Body of pancreas (tissue), 4 donors: Measurements from ENCODE around the gene ANKLE1. TPM values are rescaled to one million over a fixed set of nuclear protein-coding genes. Genes with fewer than 3 reads are reported as not detected.
"Not testable (repeated sequence)": the region's sequence is repeated elsewhere in the genome, so short reads cannot be mapped to it uniquely, and the experiment has no call there.

Experiments
- ATAC-seq: fragments of 150-250 bp; one replicate; pipeline ENCODE4 v1.9.1; 2016
- DNase-seq, 4 donors: peaks; one replicate each; pipeline ENCODE4 v3.0.0-alpha.2; 2019
- H3K27ac ChIP-seq, 4 donors: fragments of 200-600 bp; sonication (generic); 1 replicate in 3 of 4; 2 replicates in 1 of 4; pipeline versions ENCODE4 v1.5.1 to v1.6.1; 2016 to 2019; ENCODE audit warnings: mild to moderate bottlenecking in 1 of 4, mixed read lengths in 1 of 4, moderate library complexity in 1 of 4
- H3K27me3 ChIP-seq, 2 donors: fragments of 200-600 bp; sonication (generic); one replicate each; pipeline ENCODE4 v1.6.0; 2016; ENCODE audit warnings: mild to moderate bottlenecking in 1 of 2
- H3K36me3 ChIP-seq, 2 donors: fragments of 200-600 bp; sonication (generic); replicated peaks in 1 of 2; 2 replicates each; pipeline ENCODE4 v1.5.1; 2016; ENCODE audit warnings: low read depth in 2 of 2; ENCODE audit not compliant: insufficient read depth in 1 of 2
- H3K4me1 ChIP-seq: fragments of 200-600 bp; sonication (generic); one replicate; pipeline ENCODE4 v1.6.0; 2016
- H3K4me3 ChIP-seq, 2 donors: fragments of 200-600 bp; sonication (generic); 1 replicate in 1 of 2; 2 replicates in 1 of 2; pipeline ENCODE4 v1.5.1; 2016 to 2019
- H3K9me3 ChIP-seq, 3 donors: fragments of 200-600 bp; sonication (generic); 1 replicate in 2 of 3; 2 replicates in 1 of 3; pipeline ENCODE4 v1.5.1; 2016
- CTCF ChIP-seq, 7 experiments: fragments of 450-650 bp in 4 of 7; fragments of 200-600 bp in 3 of 7; sonication (generic) in 3 of 7; IDR thresholded peaks; one replicate each; pipeline ENCODE4 v1.5.1; 2016 to 2019; ENCODE audit warnings: antibody characterized with exemption in 7 of 7
- POLR2A ChIP-seq, 3 donors: fragments of 450-650 bp; IDR thresholded peaks; one replicate each; pipeline ENCODE4 v1.6.1; 2016; ENCODE audit warnings: antibody characterized with exemption in 3 of 3, mild to moderate bottlenecking in 2 of 3
- WGBS, 2 donors: methylation state at CpG; one replicate each; pipeline ENCODE4 v1.1.5; 2017; 5-methylcytosine and 5-hydroxymethylcytosine counted together
- intact Hi-C: fragments of 100-400 bp; cut with DNase I; formaldehyde crosslinking; loops from one replicate; pipeline ENCODE4 v1.15.1; 2023
- total RNA-seq, 2 donors: library from RNA; depleted of rRNA; stranded (reverse); fragments of >200 nt; gene quantifications; one replicate each; pipeline ENCODE4 v1.1.0, GENCODE V29; 2016

Gene ANKLE1
- total RNA-seq, 2 donors from 2014 or later = 0.33 TPM; not detected in 1

DNA sequence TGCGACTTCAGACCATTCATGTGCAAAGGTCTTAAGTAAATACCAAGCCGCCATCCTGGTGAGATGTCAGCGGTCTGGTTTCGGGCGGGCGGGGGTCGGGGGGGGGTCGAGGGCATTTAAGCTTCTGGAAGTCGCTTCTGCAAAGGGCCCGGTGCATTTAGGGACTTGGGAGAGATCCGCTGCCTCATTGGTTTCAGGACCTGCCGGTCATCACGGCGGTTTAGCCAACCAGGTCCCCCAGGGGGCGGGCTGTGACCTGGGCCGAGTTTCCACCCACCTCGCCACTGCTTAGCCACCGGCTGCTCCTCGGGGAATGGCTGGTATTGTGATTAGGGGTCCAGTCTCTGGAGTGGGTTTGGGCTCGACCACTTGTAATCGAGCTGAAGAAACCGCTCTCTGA lies 7.8 kb downstream of the ANKLE1 start:
- TF ChIP-seq POLR2A (IDR thresholded peaks at IDR 0.05) (no peak), CTCF (IDR thresholded peaks at IDR 0.05) (no peak)
- intact Hi-C loops = no loop called here

GRCh38 chr19:17292301-17293074 lies 10.8 kb downstream of the ANKLE1 start:
- Histone ChIP-seq H3K36me3 (no peaks in the 10 kb centered on the region), H3K4me1 (no peaks in the 10 kb centered on the region), H3K27me3 (no peaks in the 10 kb centered on the region), H3K27ac (peak overlapping the region in 2 of 4 donors; percentile 59 to 61), H3K9me3 (no peaks in the 10 kb centered on the region), H3K4me3 (peak overlapping the region in 1 of 2 donors; percentile 17)
- TF ChIP-seq POLR2A (IDR thresholded peaks at IDR 0.05) = peak in 1 of 3 donors; percentile 23
- peak; percentile 12 to 61 (median 38) for TF ChIP-seq CTCF (IDR thresholded peaks at IDR 0.05)
- DNase-seq (peak in 3 of 4 donors; percentile 51 to 63 (median 57)), ATAC-seq (peak; percentile 66)
- intact Hi-C loops = no loop called here
- 21 to 87% methylated on average over 8 to 29 of the region's 46 CpGs for WGBS, 2 donors

More for the DNA sequence above, 7.8 kb downstream of the ANKLE1 start:
- no peaks in the 10 kb centered on the region for H3K9me3 ChIP-seq
- WGBS, 2 donors = 17 to 25% methylated on average over 13 to 22 of the region's 22 CpGs
- no peak for ATAC-seq
- DNase-seq = peak; percentile 53 to 72 (median 67)
- H3K27me3 ChIP-seq = no peaks in the 10 kb centered on the region
- no peaks in the 10 kb centered on the region for H3K36me3 ChIP-seq
- no peak overlapping the region for H3K27ac ChIP-seq
- no peak overlapping the region for H3K4me3 ChIP-seq
- H3K4me1 ChIP-seq = no peaks in the 10 kb centered on the region

GRCh38 chr19:17293605-17294004 lies 11.9 kb downstream of the ANKLE1 start:
- ATAC-seq (no peak), DNase-seq (no peak)
- no peak overlapping the region for H3K27ac ChIP-seq
- H3K36me3 ChIP-seq = no peaks in the 10 kb centered on the region
- no peaks in the 10 kb centered on the region for H3K9me3 ChIP-seq
- intact Hi-C loops = no loop called here
- 88 to 97% methylated on average over 14 of the region's 14 CpGs for WGBS, 2 donors
- no peak for TF ChIP-seq POLR2A (IDR thresholded peaks at IDR 0.05)
- TF ChIP-seq CTCF (IDR thresholded peaks at IDR 0.05) = no peak
- H3K4me3 ChIP-seq = no peak overlapping the region
- no peaks in the 10 kb centered on the region for H3K27me3 ChIP-seq
- H3K4me1 ChIP-seq = no peaks in the 10 kb centered on the region

DNA sequence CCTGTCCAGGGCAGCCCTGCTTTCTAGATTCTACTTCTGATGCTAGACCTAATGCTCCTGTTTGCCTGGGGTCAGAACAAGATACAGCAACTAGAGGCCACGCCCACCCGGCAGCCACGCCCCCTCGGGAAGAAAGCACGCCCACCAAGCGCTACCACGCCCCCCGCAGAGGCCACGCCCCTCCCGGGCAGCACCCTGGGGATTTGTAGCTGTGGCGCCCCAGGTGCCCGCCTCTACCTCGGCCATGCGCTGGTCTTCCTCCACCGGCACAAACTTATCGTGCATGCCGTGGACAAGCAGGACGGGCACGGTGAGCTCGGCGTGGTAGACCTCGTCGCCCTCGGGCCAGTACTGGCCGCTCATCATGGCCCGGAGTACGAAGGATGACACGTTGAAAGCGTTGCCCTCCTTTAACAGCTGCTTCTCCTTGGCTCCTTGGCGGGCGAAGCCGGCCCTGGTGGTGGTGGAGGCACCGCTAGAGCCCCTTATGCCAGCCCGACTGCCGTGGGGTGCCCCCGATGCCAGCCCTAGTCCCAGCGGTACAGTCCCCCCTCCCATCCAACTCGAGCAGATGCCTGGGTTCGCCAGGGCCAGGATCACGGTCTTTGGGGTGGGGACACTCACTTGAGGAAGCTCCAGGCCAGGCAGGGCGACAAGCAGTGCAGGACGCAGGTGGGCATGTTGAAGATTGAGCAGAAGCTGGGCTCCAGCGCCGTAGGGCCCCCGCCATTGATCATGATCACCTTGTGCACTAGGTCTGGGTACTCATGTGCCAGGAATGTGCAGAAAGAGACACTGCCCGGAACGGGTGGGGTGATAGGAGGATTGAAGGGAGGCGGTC lies 12.6 kb downstream of the ANKLE1 start:
- intact Hi-C loops = no loop called here
- DNase-seq (peak in 1 of 4 donors; percentile 37), ATAC-seq (no peak)
- H3K27me3 ChIP-seq = no peaks in the 10 kb centered on the region
- H3K4me3 ChIP-seq = no peak overlapping the region
- 80 to 96% methylated on average over 19 to 47 of the region's 48 CpGs for WGBS, 2 donors
- no peak overlapping the region for H3K27ac ChIP-seq
- TF ChIP-seq CTCF (IDR thresholded peaks at IDR 0.05) = no peak
- no peak for TF ChIP-seq POLR2A (IDR thresholded peaks at IDR 0.05)
- no peaks in the 10 kb centered on the region for H3K9me3 ChIP-seq
- no peaks in the 10 kb centered on the region for H3K36me3 ChIP-seq
- H3K4me1 ChIP-seq = no peaks in the 10 kb centered on the region

DNA sequence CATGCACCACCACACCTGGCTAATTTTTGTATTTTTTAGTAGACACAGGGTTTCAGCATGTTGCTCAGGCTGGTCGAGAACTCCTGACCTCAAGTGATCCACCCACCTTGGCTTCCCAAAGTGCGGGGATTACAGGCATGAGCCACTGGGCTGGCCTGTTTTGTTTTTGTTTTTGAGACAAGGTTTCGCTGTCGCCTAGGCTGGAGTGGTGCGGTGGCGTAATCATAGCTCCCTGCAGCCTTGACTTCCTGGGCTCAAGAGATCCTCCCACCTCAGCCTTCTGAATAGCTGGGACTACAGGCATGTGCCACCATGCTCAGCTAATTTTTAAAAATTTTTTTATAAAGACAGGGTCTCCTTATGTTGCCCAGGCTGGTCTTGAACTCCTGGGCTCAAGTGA lies 13.8 kb downstream of the ANKLE1 start:
- intact Hi-C loops, H3K4me3 ChIP-seq, DNase-seq, ATAC-seq, H3K9me3 ChIP-seq, H3K36me3 ChIP-seq, H3K27ac ChIP-seq, H3K4me1 ChIP-seq, H3K27me3 ChIP-seq: not testable (repeated sequence)
- WGBS, 2 donors = 96% methylated on average over 4 to 6 of the region's 6 CpGs
